HG02870 (cell line): Measurements from ENCODE around the gene CYCS.
A peak's percentile ranks its signal among the peaks of the same experiment; 100 is the strongest.
"Not testable (repeated sequence)": the region's sequence is repeated elsewhere in the genome, so short reads cannot be mapped to it uniquely, and the experiment has no call there.

Experiments used
- ATAC-seq: cut with Tn5 transposase; IDR thresholded peaks from one replicate; pipeline ENCODE4 v1.9.1; 2021; ENCODE audit warnings: mild to moderate bottlenecking, moderate library complexity; ENCODE audit not compliant: unreplicated experiment

CYCS gene

DNA sequence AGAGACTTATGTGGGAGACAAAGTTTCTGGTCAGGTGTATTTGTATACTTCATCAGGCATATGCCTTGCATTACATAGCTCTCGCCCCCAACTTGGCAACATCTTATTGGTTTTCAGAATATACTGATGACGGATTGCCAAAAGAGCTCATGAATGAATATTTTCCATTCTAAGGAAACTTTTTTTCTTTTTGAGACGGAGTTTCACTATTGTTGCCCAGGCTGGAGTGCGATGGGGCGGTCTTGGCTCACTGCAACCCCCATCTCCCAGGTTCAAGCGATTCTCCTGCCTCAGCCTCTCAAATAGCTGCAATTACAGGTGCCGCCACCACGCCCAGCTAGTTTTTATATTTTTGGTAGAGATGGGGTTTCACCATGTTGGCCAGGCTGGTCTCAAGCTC lies 6.0 kb downstream of the CYCS start:
- no peak for ATAC-seq

DNA sequence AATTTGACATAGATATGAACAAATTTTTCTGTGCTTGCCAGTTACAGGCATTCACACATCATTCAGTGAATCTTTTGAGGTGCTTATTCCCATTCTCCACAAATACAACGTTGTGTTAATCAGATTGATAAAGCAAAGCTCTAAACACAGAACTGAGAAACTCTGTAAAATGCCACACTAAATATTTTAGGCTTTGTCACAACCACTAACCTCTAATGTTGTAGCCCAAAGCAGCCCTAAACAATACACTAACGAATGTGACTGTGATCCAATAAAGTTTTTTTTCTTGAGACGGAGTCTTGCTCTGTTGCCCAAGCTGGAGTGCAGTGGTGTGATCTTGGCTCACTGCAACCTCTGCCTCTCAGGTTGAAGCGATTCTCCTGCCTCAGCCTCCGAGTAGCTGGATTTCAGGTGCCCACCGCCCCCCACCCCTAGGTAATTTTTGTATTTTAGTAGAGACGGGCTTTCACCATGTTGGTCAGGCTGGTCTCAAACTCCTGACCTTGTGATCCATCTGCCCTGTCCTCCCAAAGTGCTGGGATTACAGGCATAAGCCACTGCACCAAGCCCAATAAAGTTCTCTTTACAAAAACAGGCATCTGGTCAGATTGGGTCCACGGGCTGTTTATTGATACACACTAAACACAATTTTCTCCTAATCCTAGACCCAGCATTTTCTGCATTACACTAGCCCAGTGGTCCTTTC lies 6.9 kb downstream of the CYCS start:
- ATAC-seq = peak; percentile 38

GRCh38 chr7:25117226-25118047 lies 7.6 kb downstream of the CYCS start:
- peak; percentile 83 for ATAC-seq

DNA sequence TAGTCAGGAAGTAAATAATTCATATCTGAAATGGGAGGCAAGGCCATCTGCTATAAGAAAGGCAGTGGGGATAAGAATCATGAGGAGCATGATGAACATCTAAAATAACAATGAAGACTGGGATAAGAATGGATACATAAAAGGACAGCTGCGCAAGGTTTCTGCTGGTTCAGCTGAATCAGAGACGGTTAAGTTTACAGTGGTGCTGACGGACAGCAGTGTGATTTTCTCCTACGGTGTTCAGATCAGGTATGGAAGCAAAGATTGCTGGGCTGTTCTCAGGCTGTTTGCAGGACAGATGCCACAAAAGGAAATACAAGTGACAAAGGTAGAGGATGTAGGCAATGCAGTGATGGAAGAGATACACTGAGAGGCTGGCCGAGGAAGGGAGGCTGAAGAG lies 8.4 kb downstream of the CYCS start:
- ATAC-seq = no peak

GRCh38 chr7:25110514-25110913 lies 14.5 kb downstream of the CYCS start:
- ATAC-seq = not testable (repeated sequence)

DNA sequence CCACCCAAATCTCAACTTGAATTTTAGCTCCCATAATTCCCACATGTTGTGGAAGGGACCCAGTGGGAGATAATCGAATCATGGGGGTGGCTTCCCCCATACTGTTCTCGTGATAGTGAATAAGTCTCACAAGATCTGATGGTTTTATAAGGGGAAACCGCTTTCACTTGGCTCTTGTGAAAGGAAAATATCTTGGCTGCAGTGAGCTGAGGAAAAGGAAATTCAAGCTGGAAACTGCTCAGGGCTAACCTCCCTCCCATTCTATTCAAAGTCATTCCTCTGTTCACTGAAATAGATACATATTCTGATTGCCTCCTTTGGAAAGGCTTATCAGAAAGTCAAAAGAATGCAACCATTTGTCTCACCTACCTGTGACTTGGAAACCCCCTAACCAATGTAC lies 15.8 kb downstream of the CYCS start:
- ATAC-seq = no peak

GRCh38 chr7:25105911-25106310 lies 19.1 kb downstream of the CYCS start:
- no peak for ATAC-seq

GRCh38 chr7:25103773-25104172 lies 21.3 kb downstream of the CYCS start:
- no peak for ATAC-seq

DNA sequence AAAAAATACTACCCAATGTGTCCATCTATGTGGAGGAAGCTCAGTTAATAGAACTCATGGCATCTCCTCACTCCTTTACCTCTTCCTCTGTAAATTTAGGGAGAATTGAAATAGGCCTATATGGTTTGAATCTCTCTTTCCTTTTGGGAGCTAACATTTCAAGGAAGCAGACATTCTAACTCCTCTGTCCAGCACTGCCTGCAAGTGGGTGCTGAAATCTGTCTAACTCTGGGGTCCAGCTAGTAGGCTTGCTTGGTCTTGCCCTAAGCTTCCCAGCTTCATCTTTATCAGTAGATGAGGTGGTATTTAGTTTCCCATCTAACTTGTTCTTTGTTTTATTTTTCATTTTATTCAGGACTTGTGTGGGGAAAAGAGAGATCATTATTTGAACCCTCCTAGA lies 23.2 kb downstream of the CYCS start:
- ATAC-seq = no peak

GRCh38 chr7:25098096-25099046 lies 26.7 kb downstream of the CYCS start:
- no peak for ATAC-seq

DNA sequence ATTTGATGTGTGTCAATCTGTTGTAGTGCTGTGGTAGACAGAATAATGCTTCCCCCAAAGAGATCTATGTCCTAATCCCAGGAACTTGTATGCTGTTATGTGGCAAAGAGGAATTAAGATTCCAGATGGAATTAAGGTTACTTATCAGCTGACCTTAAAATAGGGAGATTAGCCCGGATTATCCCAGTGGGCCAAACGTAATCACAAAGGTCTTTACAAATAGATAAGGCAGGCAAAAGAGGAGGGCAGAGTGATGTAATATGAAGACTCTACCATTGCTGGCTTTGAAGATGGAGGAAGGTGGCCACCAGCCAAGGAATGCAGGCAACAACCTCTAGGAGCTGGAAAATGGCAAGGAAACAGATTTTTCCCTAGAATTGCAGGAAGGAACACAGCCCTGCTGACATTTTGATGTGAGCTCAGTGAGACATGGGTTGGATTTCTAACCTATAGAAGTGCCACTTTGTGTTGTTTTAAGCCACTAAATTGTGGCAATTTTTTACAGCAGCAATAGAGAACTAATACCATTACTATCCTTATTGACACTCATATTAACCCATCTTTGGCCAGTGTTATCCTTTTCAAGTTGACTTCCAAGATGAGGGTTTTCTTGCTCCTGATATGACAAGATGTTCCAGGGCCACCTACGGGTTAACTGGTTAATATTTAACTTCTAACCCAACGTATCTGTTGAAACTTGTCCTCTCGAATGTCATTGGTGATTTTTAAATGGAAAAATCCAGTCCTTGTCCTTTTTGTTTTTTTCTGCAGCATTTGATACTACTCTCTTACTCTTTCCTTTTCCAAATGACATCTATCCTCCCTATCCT lies 29.3 kb downstream of the CYCS start:
- no peak for ATAC-seq

GRCh38 chr7:25093268-25093826 lies 31.7 kb downstream of the CYCS start:
- ATAC-seq = no peak

DNA sequence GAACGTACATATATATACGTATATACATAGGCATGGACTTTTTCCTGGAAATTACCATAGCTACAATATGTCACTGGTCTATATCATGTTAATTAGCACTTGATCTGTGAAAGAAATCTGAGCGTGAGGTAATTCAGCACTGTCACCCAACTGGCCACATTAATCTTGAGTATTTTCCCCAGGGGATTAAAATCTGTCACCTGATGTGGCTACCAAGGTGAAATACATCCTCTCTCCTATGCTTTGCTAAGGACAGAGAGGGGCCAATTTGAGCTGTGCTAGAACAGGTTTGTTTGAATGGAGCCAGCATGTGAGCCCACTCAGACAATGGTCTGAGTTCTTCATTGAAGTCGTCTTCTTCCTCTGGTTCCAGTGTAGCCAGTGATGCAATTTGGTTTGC lies 33.3 kb downstream of the CYCS start:
- no peak for ATAC-seq

GRCh38 chr7:25091176-25091575 lies 33.9 kb downstream of the CYCS start:
- no peak for ATAC-seq

GRCh38 chr7:25090374-25090773 lies 34.7 kb downstream of the CYCS start:
- ATAC-seq = no peak

DNA sequence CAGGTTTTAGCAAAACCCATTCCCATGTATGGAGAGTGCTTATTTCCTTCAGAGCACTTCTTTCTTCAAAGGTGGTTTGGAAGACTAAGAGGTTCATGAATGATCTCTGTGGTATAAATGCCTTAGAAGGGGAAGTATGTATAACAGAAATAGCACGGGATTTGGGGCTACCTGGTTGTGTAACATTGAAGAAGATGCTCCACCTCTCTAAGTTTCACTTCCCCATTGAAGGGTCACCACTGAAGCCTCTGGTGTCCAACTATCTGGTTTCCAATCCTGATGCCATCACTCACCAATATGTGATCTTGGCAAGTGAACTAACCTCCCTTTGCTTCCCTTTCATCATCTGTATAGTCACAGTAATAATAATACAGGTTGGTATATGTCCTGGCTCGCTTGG lies 37.2 kb downstream of the CYCS start:
- peak; percentile 89 for ATAC-seq

DNA sequence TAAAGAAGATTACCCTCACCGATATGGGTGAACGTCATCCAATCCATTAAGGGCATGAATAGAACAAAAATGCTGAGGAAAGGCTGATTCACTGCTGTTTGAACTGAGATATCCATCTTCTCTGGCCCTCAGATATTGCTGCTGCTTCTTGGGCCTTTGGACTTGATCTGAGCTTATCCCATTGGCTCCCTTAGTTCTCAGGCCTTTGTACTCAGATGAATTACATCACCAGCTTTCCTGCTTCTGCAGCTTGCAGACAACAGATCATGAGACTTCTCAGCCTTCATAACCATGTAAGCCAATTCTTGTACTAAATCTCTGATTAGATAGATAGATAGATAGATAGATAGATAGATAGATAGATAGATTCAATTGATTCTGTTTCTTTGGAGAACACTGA lies 40.2 kb downstream of the CYCS start:
- ATAC-seq = no peak

DNA sequence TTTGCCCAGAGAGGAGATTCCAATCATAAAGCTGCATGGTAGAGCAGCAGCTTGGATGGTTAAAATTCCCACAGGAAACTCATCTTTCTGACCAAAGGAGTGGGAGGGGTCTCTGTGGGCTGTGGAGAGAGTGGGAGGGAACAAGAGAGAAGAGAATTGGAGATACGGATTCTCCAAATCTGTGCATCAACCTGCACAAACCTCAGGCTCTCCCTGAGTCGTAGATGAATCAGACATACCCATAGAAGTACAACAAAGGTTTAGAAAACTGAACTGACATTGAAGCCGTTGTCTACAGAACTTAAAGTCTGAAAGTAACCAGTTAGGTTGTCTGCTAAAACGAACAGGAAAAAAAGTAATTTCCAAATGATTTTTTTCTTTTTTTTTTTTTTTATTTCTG lies 41.9 kb downstream of the CYCS start:
- ATAC-seq = no peak

DNA sequence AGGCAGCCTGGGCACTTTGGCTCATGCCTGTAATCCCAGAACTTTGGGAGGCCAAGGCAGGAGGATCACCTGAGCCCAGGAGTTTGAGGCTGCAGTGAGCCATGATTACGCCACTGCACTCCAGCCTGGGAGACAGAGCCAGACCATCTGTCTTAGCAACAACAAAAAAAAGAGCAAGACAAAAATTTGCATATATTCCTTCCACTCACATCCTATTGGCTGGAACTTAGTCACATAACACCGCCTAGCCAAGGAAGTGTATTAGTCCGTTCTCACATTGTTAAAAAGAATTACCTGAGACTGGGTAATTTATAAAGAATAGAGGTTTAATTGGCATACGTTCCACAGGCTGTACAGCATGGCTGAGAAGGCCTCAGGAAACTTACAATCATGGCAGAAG lies 43.0 kb downstream of the CYCS start:
- not testable (repeated sequence) for ATAC-seq

DNA sequence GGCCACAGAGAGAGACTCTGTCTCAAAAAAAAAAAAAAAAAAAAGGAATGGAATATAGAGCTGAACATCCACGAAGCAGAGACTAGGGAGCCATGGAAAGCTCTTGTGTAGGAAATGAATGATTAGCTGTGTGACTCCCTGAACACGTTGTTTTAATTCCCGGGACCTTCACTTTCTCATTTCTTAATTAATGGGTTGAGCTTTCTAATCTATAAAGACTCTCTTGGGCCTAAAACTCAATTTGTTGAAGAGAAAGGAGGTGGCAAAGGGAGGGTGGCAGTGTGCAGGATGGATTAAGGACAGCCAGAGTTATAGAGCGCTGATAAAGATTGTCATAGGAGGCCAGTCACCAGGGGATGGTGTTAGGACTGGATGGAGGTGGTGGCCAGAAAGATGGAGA lies 48.0 kb downstream of the CYCS start:
- ATAC-seq = no peak
